ENCODE data around the gene UTP25.
"Not testable (repeated sequence)": the region's sequence is repeated elsewhere in the genome, so short reads cannot be mapped to it uniquely, and the experiment has no call there.

UTP25 gene

GRCh38 chr1:209901211-209901610 is 73.4 kb downstream of the UTP25 start:
- TF ChIP-seq CTCF (IDR thresholded peaks at IDR 0.05; ENCODE audit: insufficient read depth, low read depth, low read length, missing control alignments), result no peak
- DNase-seq (ENCODE audit: low read depth), result no peak
- no peak overlapping the region for H3K4me3 ChIP-seq (ENCODE audit: low read depth, low read length)

GRCh38 chr1:209904774-209905173 is 77.0 kb downstream of the UTP25 start:
- not testable (repeated sequence) for DNase-seq (ENCODE audit: low read depth); H3K4me3 ChIP-seq (ENCODE audit: low read depth, low read length)

Measured in GM12865 (cell line).